Astrocyte (in vitro differentiated cells and primary cell): ENCODE measurements around the gene CASR. TPM values are rescaled to one million over a fixed set of nuclear protein-coding genes. Genes with fewer than 3 reads are reported as not detected.
A peak's percentile ranks its signal among the peaks of the same experiment; 100 is the strongest.

Experiments
- DNase-seq: peaks from one replicate; pipeline ENCODE4 v3.0.0-alpha.2; 2010; ENCODE audit warnings: low read depth
- FAIRE-seq: peaks from 2 replicates; lab custom pipeline; 2011; peaks lifted over from hg19 to GRCh38; lab: Jason Lieb, UNC
- H2AFZ ChIP-seq: 2 replicates; pipeline ENCODE4 v1.6.0; 2012; ENCODE audit warnings: low read depth, low read length, inconsistent platforms
- H3K27ac ChIP-seq: 2 replicates; pipeline ENCODE4 v1.5.1; 2011; ENCODE audit warnings: low read depth, low read length, inconsistent platforms
- H3K27me3 ChIP-seq: 2 replicates; pipeline ENCODE4 v1.6.0; 2011; ENCODE audit warnings: low read length, inconsistent platforms; ENCODE audit not compliant: insufficient read depth
- H3K36me3 ChIP-seq: 2 replicates; pipeline ENCODE4 v1.5.1; 2011; ENCODE audit warnings: low read length, inconsistent platforms; ENCODE audit not compliant: insufficient read depth
- H3K4me1 ChIP-seq: 2 replicates; pipeline ENCODE4 v1.5.1; 2011; ENCODE audit warnings: low read length, inconsistent platforms; ENCODE audit not compliant: insufficient read depth
- H3K4me2 ChIP-seq: 2 replicates; pipeline ENCODE4 v1.6.0; 2012; ENCODE audit warnings: low read length, inconsistent platforms
- H3K4me3 ChIP-seq: 2 replicates; pipeline ENCODE4 v1.5.1; 2011; ENCODE audit warnings: low read depth, mild to moderate bottlenecking, low read length, inconsistent platforms; ENCODE audit not compliant: insufficient read depth
- H3K79me2 ChIP-seq: 2 replicates; pipeline ENCODE4 v1.6.0; 2012; ENCODE audit warnings: mild to moderate bottlenecking, low read length, inconsistent platforms; ENCODE audit not compliant: insufficient read depth
- H3K9ac ChIP-seq: 2 replicates; pipeline ENCODE4 v1.6.0; 2012; ENCODE audit warnings: mild to moderate bottlenecking, low read length, inconsistent platforms
- H3K9me3 ChIP-seq: 2 replicates; pipeline ENCODE4 v1.5.1; 2012; ENCODE audit warnings: low read depth, mild to moderate bottlenecking, low read length, inconsistent platforms; ENCODE audit not compliant: insufficient read depth
- H4K20me1 ChIP-seq: 2 replicates; pipeline ENCODE4 v1.6.0; 2012; ENCODE audit warnings: low read length, inconsistent platforms; ENCODE audit not compliant: insufficient read depth
- H3K27ac Mint-ChIP-seq: one replicate; pipeline ENCODE4 v1.8.0; 2021; ENCODE audit warnings: mild to moderate bottlenecking, mixed read lengths; ENCODE audit not compliant: unreplicated experiment
- H3K27me3 Mint-ChIP-seq: one replicate; pipeline ENCODE4 v1.8.0; 2021; ENCODE audit warnings: low read depth, mixed read lengths; ENCODE audit not compliant: unreplicated experiment
- H3K36me3 Mint-ChIP-seq: one replicate; pipeline ENCODE4 v1.8.0; 2021; ENCODE audit warnings: low read depth, mixed read lengths; ENCODE audit not compliant: unreplicated experiment
- H3K4me1 Mint-ChIP-seq: one replicate; pipeline ENCODE4 v1.8.0; 2021; ENCODE audit warnings: low read depth, mixed read lengths; ENCODE audit not compliant: unreplicated experiment
- H3K4me3 Mint-ChIP-seq: one replicate; pipeline ENCODE4 v1.8.0; 2021; ENCODE audit warnings: mild to moderate bottlenecking, moderate library complexity, mixed read lengths; ENCODE audit not compliant: unreplicated experiment
- H3K9me3 Mint-ChIP-seq: one replicate; pipeline ENCODE4 v1.8.0; 2021; ENCODE audit warnings: mild to moderate bottlenecking, mixed read lengths; ENCODE audit not compliant: unreplicated experiment
- EZH2 ChIP-seq: IDR thresholded peaks from 2 replicates; pipeline ENCODE4 v1.6.1; 2012; ENCODE audit warnings: mild to moderate bottlenecking, low read length, inconsistent platforms; ENCODE audit not compliant: insufficient read depth
- total RNA-seq: library from RNA; stranded (reverse); gene quantifications from 2 replicates; pipeline ENCODE4 v1.2.1, GENCODE V29; 2021
- TF ChIP-seq, protein P1 (sequence below): IDR thresholded peaks from 2 replicates; pipeline ENCODE4 v1.5.1; 2011; ENCODE audit warnings: low read depth, mild to moderate bottlenecking, inconsistent platforms, low read length, moderate library complexity; ENCODE audit not compliant: insufficient read depth

Gene CASR
- total RNA-seq, 1 donor from 2014 or later: not detected

DNA sequence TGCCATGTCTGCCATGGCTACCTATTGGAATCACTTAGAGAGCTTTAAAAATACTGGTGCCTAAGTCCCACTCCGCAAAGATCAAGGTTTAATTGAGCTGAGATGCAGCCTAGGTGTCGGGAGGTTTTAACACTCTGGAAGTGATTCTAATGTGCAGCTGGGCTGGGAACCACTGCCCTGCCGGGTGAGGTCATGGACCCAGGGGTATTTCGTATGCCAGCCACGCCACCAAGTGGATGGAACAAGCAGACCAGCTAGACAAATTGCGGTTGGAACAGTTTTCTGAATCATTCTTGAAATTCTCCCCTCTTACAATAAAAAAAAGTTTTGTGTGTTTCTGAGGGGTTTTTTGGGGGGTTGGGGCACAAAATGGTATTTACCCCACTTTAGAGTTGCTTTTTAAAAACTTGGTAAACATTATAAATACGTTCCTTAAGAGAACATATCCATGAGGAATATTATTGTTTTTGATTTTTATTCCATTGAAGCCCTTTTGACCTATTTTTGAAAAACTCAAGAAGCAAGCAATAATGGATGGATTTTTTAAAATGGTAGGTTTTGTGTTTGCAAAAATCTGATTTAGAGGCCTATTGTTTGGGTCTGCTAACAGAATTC lies 75.4 kb downstream of the CASR start:
- peaks cover 4% of the 10 kb centered on the region for H3K27me3 ChIP-seq
- H3K79me2 ChIP-seq: no peaks in the 10 kb centered on the region
- TF ChIP-seq EZH2: no peak
- TF ChIP-seq, protein P1, sequence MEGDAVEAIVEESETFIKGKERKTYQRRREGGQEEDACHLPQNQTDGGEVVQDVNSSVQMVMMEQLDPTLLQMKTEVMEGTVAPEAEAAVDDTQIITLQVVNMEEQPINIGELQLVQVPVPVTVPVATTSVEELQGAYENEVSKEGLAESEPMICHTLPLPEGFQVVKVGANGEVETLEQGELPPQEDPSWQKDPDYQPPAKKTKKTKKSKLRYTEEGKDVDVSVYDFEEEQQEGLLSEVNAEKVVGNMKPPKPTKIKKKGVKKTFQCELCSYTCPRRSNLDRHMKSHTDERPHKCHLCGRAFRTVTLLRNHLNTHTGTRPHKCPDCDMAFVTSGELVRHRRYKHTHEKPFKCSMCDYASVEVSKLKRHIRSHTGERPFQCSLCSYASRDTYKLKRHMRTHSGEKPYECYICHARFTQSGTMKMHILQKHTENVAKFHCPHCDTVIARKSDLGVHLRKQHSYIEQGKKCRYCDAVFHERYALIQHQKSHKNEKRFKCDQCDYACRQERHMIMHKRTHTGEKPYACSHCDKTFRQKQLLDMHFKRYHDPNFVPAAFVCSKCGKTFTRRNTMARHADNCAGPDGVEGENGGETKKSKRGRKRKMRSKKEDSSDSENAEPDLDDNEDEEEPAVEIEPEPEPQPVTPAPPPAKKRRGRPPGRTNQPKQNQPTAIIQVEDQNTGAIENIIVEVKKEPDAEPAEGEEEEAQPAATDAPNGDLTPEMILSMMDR: peak; percentile 68
- Mint-ChIP-seq H3K27me3 (peaks cover 8% of the 10 kb centered on the region), H3K4me1 (peaks cover 5% of the 10 kb centered on the region), H3K9me3 (peaks cover 2% of the 10 kb centered on the region), H3K36me3 (no peaks in the 10 kb centered on the region), H3K27ac (no peak overlapping the region), H3K4me3 (no peak overlapping the region)
- no peaks in the 10 kb centered on the region for H3K36me3 ChIP-seq
- H3K4me3 ChIP-seq: no peak overlapping the region
- FAIRE-seq (no peak), DNase-seq (peak; percentile 39)
- no peaks in the 10 kb centered on the region for H3K4me1 ChIP-seq
- no peaks in the 10 kb centered on the region for H3K9me3 ChIP-seq
- H2AFZ ChIP-seq: peak overlapping the region; percentile 12
- no peak overlapping the region for H3K27ac ChIP-seq
- H3K4me2 ChIP-seq: no peak overlapping the region
- no peak overlapping the region for H3K9ac ChIP-seq
- H4K20me1 ChIP-seq: no peaks in the 10 kb centered on the region

DNA sequence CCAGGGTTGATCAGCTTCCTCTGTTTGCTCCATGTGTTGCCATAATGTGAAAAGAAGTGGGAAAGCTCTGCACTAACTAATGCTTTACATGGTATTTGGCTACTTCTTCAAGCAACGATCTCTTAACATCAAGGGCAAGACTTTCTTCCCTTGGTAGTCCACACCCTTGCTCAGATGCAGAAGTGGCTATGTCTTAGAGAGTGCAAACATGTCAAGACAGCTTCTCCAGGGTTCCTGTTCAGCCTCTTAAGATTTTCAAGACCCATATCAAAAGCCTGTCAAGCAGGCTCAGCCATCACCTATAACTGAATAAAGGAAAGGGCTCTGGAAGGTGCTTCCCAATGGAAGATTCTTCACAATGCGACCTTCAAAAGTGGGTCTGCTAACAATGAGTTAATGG lies 76.7 kb downstream of the CASR start:
- H3K36me3 Mint-ChIP-seq: no peaks in the 10 kb centered on the region
- TF ChIP-seq, protein P1: no peak
- TF ChIP-seq EZH2: no peak
- no peak for FAIRE-seq
- H3K27me3 ChIP-seq: peaks cover 4% of the 10 kb centered on the region
- H3K4me1 ChIP-seq: no peaks in the 10 kb centered on the region
- no peaks in the 10 kb centered on the region for H3K9me3 Mint-ChIP-seq
- no peak overlapping the region for H3K4me3 ChIP-seq
- no peak overlapping the region for H3K27ac Mint-ChIP-seq
- H3K79me2 ChIP-seq: no peaks in the 10 kb centered on the region
- H2AFZ ChIP-seq: no peak overlapping the region
- H3K27ac ChIP-seq: no peak overlapping the region
- no peak for DNase-seq
- H3K9ac ChIP-seq: no peak overlapping the region
- H3K4me2 ChIP-seq: no peak overlapping the region
- no peaks in the 10 kb centered on the region for H4K20me1 ChIP-seq
- no peaks in the 10 kb centered on the region for H3K9me3 ChIP-seq
- peaks cover 8% of the 10 kb centered on the region for H3K27me3 Mint-ChIP-seq
- no peak overlapping the region for H3K4me3 Mint-ChIP-seq
- H3K36me3 ChIP-seq: no peaks in the 10 kb centered on the region
- peaks cover 5% of the 10 kb centered on the region for H3K4me1 Mint-ChIP-seq

DNA sequence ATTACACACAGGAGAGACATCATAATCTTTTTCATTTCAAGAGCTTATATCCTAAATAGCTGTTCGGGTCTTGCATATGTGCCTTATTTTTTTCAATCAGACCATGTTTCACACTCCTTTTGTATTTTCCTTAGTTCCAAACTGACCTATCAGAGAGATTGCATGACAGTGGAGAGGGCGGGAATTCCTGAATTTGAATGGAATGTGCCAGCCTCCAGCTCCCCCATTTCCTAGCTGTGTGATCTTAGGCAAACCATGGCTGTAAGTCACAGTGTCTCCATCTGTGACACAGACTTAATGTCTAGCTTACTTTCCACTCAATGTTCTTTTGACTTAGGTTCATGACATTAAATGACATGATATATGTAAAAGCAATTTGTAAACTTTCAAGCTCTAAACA lies 79.6 kb downstream of the CASR start:
- no peaks in the 10 kb centered on the region for H3K4me1 ChIP-seq
- no peak overlapping the region for H3K4me3 Mint-ChIP-seq
- H3K27me3 Mint-ChIP-seq: peaks cover 8% of the 10 kb centered on the region
- H3K27ac Mint-ChIP-seq: no peak overlapping the region
- H3K27ac ChIP-seq: no peak overlapping the region
- no peaks in the 10 kb centered on the region for H3K79me2 ChIP-seq
- no peaks in the 10 kb centered on the region for H3K9me3 Mint-ChIP-seq
- no peak for TF ChIP-seq EZH2
- TF ChIP-seq, protein P1: no peak
- peaks cover 8% of the 10 kb centered on the region for H3K27me3 ChIP-seq
- no peak overlapping the region for H3K4me2 ChIP-seq
- H3K36me3 ChIP-seq: no peaks in the 10 kb centered on the region
- H3K4me3 ChIP-seq: no peak overlapping the region
- no peaks in the 10 kb centered on the region for H3K9me3 ChIP-seq
- no peaks in the 10 kb centered on the region for H4K20me1 ChIP-seq
- H2AFZ ChIP-seq: no peak overlapping the region
- H3K4me1 Mint-ChIP-seq: no peaks in the 10 kb centered on the region
- DNase-seq (no peak), FAIRE-seq (no peak)
- H3K9ac ChIP-seq: no peak overlapping the region
- H3K36me3 Mint-ChIP-seq: no peaks in the 10 kb centered on the region
